Gastrocnemius medialis (tissue), 4 donors: ENCODE results near the gene LEMD1. TPM values are rescaled to one million over a fixed set of nuclear protein-coding genes. Genes with fewer than 3 reads are reported as not detected.

Experiments
- ATAC-seq, 2 donors: fragments of 150-250 bp; one replicate each; pipeline ENCODE4 v1.9.1; 2016
- DNase-seq, 2 donors: peaks; one replicate each; pipeline ENCODE4 v3.0.0-alpha.2; 2019
- H3K27ac ChIP-seq, 4 donors: fragments of 200-600 bp; sonication (generic); 1 replicate in 1 of 4; 2 replicates in 3 of 4; pipeline ENCODE4 v1.5.1; 2016 to 2018; ENCODE audit warnings: mild to moderate bottlenecking in 2 of 4, moderate library complexity in 1 of 4
- H3K27me3 ChIP-seq, 3 donors: fragments of 200-600 bp; sonication (generic) in 2 of 3; 1 replicate in 1 of 3; 2 replicates in 2 of 3; pipeline versions ENCODE4 v1.5.1 to v1.6.0; 2016 to 2019; ENCODE audit warnings: mild to moderate bottlenecking in 1 of 3, moderate library complexity in 1 of 3
- H3K36me3 ChIP-seq, 2 donors: fragments of 200-600 bp; sonication (generic) in 1 of 2; one replicate each; pipeline ENCODE4 v1.5.1; 2017 to 2018
- H3K4me1 ChIP-seq, 2 donors: fragments of 200-600 bp; sonication (generic) in 1 of 2; one replicate each; pipeline ENCODE4 v1.5.1; 2016 to 2017; ENCODE audit warnings: mild to moderate bottlenecking in 2 of 2
- H3K4me3 ChIP-seq, 4 donors: fragments of 200-600 bp; sonication (generic) in 3 of 4; 1 replicate in 1 of 4; 2 replicates in 3 of 4; pipeline ENCODE4 v1.5.1; 2016 to 2019; ENCODE audit warnings: mild to moderate bottlenecking in 2 of 4
- H3K9me3 ChIP-seq, 3 donors: fragments of 200-600 bp; sonication (generic) in 2 of 3; 1 replicate in 1 of 3; 2 replicates in 2 of 3; pipeline ENCODE4 v1.5.1; 2016 to 2019
- POLR2A ChIP-seq, 2 donors: fragments of 450-650 bp; IDR thresholded peaks; one replicate each; pipeline ENCODE4 v1.6.1; 2017; ENCODE audit warnings: antibody characterized with exemption in 2 of 2, mild to moderate bottlenecking in 2 of 2, moderate library complexity in 2 of 2
- in situ Hi-C, 4 donors: fragments of 200-750 bp; cut with MboI; loops; one replicate each; pipeline versions ENCODE4 v1.15.0 to v1.8.0; 2017; ENCODE audit warnings: low sequenced_read_pairs in 4 of 4
- intact Hi-C: fragments of 100-400 bp; cut with DNase I; formaldehyde crosslinking; loops from one replicate; pipeline ENCODE4 v1.15.1; 2023; ENCODE audit warnings: low total_unique reads
- total RNA-seq, 4 donors: library from RNA; depleted of rRNA; stranded (reverse); fragments of >200 nt; gene quantifications; one replicate each; pipeline versions ENCODE4 v1.1.0 to v1.2.3, GENCODE V29; 2016
- TF ChIP-seq, protein P1 (sequence below), 5 experiments: fragments of 450-650 bp in 3 of 5; fragments of 200-600 bp in 2 of 5; sonication (generic) in 2 of 5; IDR thresholded peaks in 4 of 5; conservative IDR thresholded peaks in 1 of 5; 1 replicate in 4 of 5; 2 replicates in 1 of 5; pipeline ENCODE4 v1.5.1; 2016 to 2019; ENCODE audit warnings: antibody characterized with exemption in 5 of 5, mild to moderate bottlenecking in 3 of 5, moderate library complexity in 3 of 5

The LEMD1 gene, protein sequence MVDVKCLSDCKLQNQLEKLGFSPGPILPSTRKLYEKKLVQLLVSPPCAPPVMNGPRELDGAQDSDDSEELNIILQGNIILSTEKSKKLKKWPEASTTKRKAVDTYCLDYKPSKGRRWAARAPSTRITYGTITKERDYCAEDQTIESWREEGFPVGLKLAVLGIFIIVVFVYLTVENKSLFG
- not detected for total RNA-seq

DNA sequence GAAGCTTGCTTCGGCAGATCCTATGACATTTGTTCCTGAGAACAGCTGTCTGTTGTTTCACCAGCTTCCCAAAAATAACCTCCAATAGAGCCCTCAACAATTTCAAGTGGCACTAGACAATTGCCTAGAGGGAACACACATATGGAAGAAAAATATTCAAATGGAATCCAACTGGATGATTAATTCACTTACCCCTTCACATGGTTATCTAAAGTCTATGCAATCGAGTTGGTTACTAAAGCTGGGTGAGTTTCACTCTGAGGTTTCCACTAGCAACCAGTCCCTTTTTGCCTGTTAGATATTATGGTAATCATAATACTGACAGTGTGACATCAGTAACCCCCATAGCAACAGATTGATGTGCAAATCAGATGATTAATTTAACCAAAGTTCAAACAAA lies at the start of gene LEMD1:
LEMD1 (minus strand) TSS at position 259 of the 400 bp plus-strand sequence. CDS start 1,520 bp downstream, outside the sequence.
- peak; percentile 90 to 91 for ATAC-seq
- peaks cover 24 to 31% of the 10 kb centered on the region in 2 donors for H3K4me1 ChIP-seq
- peak within 1 kb of the TSS; percentile 20 to 82 (median 65) for H3K27ac ChIP-seq
- no peak for DNase-seq
- H3K9me3 ChIP-seq: no peaks in the 10 kb centered on the region
- no peaks in the 10 kb centered on the region for H3K27me3 ChIP-seq
- in situ Hi-C loops: no loop called here
- H3K4me3 ChIP-seq: no peak within 1 kb of the TSS
- TF ChIP-seq, protein P1, sequence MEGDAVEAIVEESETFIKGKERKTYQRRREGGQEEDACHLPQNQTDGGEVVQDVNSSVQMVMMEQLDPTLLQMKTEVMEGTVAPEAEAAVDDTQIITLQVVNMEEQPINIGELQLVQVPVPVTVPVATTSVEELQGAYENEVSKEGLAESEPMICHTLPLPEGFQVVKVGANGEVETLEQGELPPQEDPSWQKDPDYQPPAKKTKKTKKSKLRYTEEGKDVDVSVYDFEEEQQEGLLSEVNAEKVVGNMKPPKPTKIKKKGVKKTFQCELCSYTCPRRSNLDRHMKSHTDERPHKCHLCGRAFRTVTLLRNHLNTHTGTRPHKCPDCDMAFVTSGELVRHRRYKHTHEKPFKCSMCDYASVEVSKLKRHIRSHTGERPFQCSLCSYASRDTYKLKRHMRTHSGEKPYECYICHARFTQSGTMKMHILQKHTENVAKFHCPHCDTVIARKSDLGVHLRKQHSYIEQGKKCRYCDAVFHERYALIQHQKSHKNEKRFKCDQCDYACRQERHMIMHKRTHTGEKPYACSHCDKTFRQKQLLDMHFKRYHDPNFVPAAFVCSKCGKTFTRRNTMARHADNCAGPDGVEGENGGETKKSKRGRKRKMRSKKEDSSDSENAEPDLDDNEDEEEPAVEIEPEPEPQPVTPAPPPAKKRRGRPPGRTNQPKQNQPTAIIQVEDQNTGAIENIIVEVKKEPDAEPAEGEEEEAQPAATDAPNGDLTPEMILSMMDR (IDR thresholded peaks at IDR 0.05 in 4 of 5, conservative IDR thresholded peaks at IDR 0.05 in 1 of 5): no peak
- no peak for TF ChIP-seq POLR2A (IDR thresholded peaks at IDR 0.05)
- H3K36me3 ChIP-seq: no peaks in the 10 kb centered on the region
- intact Hi-C loops: no loop called here

DNA sequence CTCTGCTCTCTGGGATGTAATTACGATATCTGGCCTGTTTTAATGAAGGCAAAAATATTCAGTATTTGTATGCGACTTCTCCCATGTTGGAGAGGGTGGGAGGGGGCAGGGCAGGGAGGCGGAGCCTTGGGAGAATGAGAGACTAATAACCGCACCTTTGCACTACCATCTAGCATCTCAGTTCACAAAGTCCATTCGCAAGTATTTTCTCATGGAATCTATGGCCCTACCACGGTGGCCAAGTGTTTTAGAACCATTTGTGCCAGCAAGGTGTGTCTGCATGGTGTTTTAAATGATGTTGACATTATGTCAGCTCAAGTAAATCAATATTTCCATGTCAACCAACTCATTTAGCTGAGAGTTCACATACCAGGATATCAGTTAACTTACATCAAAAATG lies 48.3 kb upstream of the LEMD1 start:
- Histone ChIP-seq H3K4me3 (no peak overlapping the region), H3K9me3 (no peaks in the 10 kb centered on the region), H3K36me3 (no peaks in the 10 kb centered on the region), H3K4me1 (no peaks in the 10 kb centered on the region), H3K27ac (no peak overlapping the region), H3K27me3 (peaks cover 9 to 24% (median 22%) of the 10 kb centered on the region in 3 donors)
- DNase-seq (no peak), ATAC-seq (no peak)
- TF ChIP-seq POLR2A (IDR thresholded peaks at IDR 0.05): no peak
- TF ChIP-seq, protein P1 (IDR thresholded peaks at IDR 0.05 in 4 of 5, conservative IDR thresholded peaks at IDR 0.05 in 1 of 5): no peak
- in situ Hi-C loops: no loop called here
- intact Hi-C loops: no loop called here

DNA sequence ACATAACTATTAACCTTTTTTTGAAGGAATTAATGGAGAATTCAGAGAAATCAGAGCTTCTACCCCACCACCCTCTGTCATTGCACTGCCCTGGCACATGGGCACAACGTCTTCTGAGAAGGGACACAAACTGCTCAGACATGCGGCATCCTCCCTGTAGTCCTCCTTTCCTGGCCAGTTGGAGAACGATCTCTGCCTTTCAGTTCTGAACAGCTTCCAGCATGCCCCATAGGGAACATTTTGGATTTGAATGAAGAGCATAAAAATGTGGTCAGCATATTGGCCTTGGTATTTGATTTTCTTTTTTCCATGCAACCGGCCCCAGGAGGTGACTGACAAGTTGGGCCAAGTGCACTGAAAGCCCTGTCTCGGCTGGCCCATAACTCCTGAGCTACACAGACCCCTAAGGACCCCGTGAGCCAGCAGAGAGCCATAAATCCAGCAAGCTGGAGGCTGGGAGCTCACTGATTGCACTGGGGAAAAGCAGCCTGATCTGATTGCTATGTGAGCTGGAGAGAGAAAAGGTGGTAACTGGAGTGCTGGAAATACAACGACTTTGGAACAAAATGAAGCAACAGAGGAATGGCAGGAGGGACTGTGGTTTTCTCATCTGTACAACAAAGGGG lies 44.9 kb upstream of the LEMD1 start:
- peaks cover 0 to 22% (median 15%) of the 10 kb centered on the region in 3 donors for H3K27me3 ChIP-seq
- in situ Hi-C loops: no loop called here
- intact Hi-C loops: no loop called here

DNA sequence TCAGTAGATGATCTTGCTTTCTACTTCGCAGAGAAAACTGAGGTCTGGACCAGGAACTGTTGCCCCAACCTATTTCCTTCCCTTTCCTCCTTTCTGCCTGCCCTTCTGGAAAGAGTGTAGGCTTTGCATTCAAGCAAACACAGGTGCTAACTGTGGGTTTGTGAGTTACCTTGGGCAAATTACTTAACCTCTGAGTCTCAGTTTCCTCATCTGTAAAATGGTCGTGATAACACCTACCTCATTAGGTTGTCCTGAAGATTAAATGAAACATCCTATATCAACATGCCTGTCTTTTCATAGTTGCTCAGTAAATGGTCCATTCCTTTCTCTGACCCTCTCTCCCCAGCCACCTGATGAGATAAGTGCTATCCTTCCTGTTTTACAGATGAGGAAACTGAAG lies 43.5 kb upstream of the LEMD1 start:
- Histone ChIP-seq H3K4me1 (no peaks in the 10 kb centered on the region), H3K27me3 (peaks cover 0 to 26% (median 19%) of the 10 kb centered on the region in 3 donors)
- in situ Hi-C loops: no loop called here

More for the DNA sequence above, 44.9 kb upstream of the LEMD1 start:
- Histone ChIP-seq H3K4me3 (no peak overlapping the region), H3K36me3 (no peaks in the 10 kb centered on the region), H3K27ac (no peak overlapping the region), H3K9me3 (no peaks in the 10 kb centered on the region), H3K4me1 (no peaks in the 10 kb centered on the region)
- DNase-seq (no peak), ATAC-seq (no peak)
- TF ChIP-seq POLR2A (IDR thresholded peaks at IDR 0.05): no peak
- TF ChIP-seq, protein P1 (IDR thresholded peaks at IDR 0.05 in 4 of 5, conservative IDR thresholded peaks at IDR 0.05 in 1 of 5): no peak

More for the DNA sequence above, 43.5 kb upstream of the LEMD1 start:
- Histone ChIP-seq H3K36me3 (no peaks in the 10 kb centered on the region), H3K27ac (no peak overlapping the region), H3K9me3 (no peaks in the 10 kb centered on the region), H3K4me3 (no peak overlapping the region)
- ATAC-seq: no peak
- intact Hi-C loops: no loop called here
- TF ChIP-seq, protein P1 (IDR thresholded peaks at IDR 0.05 in 4 of 5, conservative IDR thresholded peaks at IDR 0.05 in 1 of 5): no peak
- no peak for TF ChIP-seq POLR2A (IDR thresholded peaks at IDR 0.05)
- no peak for DNase-seq
